GM19099 (cell line): Measurements from ENCODE around the gene CAPN7.

ENCODE experiments used
- POLR2A ChIP-seq: IDR thresholded peaks from 3 replicates; pipeline ENCODE4 v1.6.1; 2011; ENCODE audit warnings: low read depth; ENCODE audit not compliant: insufficient read length; ENCODE audit errors: extremely low read depth

Gene CAPN7

GRCh38 chr3:15279671-15280402 is 73.8 kb downstream of the CAPN7 start:
- no peak for TF ChIP-seq POLR2A

DNA sequence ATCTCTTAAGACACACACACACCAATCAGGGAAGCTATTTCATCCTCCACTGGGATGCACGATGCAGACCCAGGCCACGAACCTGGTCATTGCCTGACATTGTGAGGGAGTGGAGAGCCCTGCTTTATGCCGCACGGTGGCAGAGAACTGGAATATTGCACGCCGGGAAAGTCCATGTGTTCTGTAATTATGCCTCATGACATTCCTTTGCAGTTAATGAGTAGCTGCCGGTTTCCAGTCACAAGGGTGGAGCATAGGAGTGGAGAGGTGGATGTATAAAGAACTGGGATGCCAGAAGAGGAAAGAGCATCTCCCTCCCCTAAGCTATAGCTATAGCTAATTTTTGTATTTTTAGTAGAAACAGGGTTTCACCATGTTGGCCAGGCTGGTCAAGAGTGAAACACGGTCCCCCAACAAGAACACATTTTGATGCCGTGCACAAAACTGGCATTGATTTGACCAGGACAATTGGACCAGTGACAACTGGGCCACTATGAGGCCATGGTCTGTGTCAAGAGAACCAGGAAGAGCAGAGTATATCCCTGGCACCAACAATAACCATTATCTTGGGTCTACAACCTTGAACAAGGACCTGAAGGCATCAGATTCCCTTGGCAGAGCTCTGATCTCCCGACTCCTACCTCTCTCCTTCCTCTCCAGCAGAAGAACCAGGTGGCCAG is 74.9 kb downstream of the CAPN7 start:
- TF ChIP-seq POLR2A, result no peak

GRCh38 chr3:15281817-15282216 is 75.8 kb downstream of the CAPN7 start:
- TF ChIP-seq POLR2A, result no peak

GRCh38 chr3:15283702-15284101 is 77.7 kb downstream of the CAPN7 start:
- TF ChIP-seq POLR2A, result no peak

GRCh38 chr3:15284121-15284889 is 78.3 kb downstream of the CAPN7 start:
- TF ChIP-seq POLR2A, result no peak

DNA sequence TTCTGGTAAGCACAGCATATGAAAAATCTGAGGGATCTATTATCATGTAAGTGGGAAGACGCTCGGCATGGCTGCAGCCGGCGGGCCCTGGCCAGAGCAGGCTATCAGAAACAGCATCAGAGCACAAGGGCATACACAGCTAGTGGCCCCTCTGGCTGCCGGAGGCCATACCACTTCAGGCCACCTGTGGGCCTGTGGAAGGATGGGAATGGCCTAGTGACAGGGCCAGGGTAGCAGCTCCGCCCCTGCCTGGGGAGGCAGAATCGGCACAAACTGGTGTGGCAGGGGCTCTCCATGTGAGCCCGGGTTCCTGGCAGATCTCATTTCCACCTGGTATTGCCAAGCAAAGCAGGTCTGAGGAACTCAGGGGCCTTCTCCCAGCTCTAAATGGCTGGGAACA is 80.0 kb downstream of the CAPN7 start:
- no peak for TF ChIP-seq POLR2A

DNA sequence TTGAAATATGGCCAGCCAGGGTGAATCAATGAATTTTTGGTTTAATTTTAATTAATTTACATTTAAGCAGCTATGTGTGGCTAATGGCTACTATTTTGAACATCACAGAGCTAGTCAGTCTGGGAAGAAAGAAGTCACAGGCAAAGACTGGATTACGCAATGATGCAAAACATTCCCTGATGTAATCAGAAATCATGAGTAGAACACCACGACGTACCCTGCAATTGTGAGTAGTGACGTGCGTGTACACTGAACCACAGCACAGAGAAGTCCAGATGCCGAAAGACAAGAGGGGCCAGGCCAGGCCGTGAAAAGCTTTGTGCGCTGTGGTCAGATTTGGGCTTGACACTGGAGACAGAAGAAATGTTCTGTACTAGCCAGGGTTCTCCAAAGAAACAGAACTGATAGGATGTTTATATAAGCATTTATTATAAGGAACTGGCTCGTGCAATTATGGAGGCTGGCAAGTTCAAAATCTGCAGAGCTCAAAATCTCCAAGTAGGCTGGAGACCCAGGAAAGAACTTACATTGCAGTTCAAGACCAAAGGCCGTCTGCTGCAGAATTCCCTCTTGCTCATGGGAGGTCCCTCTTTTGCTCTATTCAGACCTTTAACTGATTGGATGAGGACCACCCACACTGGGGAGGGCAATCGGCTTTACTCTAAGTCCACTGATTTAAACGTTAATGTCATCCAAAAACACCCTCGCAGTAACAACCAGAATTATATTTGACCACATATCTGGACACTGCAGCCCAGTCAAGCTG is 81.7 kb downstream of the CAPN7 start:
- TF ChIP-seq POLR2A, result no peak

DNA sequence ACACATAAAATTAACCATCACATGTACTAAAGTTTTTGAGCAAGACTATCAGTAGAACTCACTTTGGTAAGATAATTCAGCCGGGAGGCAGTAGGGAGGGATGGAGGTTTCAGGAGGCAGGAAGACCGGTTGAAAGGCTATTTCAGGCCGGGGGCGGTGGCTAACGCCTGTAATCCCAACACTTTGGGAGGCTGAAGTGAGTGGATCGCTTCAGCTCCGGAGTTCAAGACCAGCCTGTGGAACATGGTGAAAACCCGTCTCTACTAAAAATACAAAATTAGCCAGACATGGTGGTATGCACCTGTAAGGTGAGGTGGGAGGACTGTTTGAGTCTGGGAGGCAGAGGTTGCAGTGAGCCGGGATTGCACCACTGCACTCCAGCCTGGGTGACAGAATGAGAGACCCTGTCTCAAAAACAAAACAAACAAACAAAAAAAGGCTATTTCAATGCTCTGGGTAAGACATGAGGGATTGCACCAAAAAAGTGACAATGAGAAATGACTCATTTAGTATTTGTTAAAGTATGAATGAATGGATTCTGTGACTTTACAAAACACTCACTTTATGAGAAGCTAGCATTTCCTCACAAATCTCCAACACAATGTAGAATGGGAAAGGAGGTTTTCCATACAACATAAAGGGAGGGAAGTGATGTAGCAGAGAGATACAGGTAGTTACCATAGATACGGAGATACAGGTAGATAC is 82.4 kb downstream of the CAPN7 start:
- no peak for TF ChIP-seq POLR2A

DNA sequence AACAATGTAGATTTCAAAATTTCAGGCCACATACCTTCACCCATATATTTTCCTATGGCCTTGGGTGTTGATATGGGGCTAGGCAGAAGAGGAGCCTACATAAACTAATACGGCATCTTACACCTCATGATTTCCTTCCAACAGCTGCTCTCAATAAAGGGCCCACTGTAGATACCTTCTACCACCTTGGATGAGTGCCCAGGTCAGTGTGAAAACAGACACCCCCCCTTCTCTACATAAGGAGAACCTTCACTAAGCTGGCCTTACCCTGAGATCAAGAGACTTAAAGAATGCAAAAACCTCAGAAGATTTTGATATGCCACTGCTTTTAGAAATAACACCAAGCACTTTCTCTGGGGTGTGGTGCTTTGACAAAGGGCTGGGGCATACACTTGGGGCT is 83.6 kb downstream of the CAPN7 start:
- no peak for TF ChIP-seq POLR2A

DNA sequence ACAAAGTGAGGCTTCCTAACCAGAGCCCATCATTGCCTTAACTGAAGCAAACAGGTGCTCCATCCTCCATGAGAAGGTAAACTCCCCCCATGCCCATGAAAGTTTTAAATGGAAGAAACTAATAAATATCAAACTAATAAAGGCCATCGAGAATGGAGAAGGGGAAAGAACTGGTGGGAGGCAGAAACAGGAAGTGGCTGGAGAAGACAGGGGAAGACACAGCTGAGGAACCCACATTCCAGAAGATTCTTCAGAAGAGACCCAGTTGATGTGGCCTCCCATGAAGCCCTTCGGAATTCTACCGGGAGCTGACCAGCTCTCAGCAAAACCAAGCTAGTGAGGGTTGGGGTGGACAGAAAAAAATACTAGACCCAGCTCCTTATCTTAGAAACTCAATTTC is 84.7 kb downstream of the CAPN7 start:
- TF ChIP-seq POLR2A, result no peak

DNA sequence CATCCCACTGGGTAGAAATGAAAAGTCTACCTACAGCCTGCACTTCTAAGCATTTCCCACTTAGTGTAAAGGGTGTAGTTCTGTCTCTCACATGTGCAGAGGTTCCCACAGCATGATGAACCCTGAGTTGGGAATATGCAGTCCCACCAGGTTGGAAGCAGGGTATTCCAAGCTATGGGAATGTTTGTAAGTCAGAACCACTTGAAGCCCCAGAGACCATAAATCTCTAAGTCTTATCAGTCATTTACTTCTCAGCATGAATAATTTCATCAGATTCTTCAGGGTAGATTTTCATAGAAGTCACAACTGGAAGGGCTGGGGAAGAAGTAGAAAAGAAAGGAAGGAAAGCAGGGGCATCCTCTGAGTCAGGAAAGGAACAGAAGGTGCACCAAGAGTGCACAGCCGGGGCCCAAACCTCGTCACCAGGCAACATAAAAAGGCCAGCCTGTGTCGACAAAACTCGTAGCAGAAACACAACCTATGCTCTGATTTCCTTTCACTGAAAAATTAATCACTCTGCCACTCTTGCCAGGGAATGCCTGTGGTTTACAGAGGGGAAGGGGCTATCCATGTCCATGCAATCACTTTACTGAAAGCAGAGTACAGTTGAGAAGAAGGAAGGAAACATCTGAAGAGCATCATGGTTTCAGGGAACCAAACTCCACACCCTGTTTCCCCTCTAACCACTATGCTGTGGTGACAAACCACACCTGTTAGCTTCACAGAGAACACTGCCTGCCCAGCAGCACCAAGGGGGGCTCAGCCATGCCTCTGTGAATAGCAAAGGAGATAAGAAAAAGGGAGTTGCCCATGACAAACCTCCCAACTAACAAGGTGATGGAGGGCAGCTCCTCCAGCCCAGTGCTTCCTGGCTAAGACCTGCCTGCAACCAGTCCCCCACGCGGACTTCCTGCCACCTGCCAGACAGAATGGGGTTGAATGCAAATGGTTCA is 85.8 kb downstream of the CAPN7 start:
- no peak for TF ChIP-seq POLR2A

GRCh38 chr3:15292765-15293522 is 86.9 kb downstream of the CAPN7 start:
- TF ChIP-seq POLR2A, result no peak

DNA sequence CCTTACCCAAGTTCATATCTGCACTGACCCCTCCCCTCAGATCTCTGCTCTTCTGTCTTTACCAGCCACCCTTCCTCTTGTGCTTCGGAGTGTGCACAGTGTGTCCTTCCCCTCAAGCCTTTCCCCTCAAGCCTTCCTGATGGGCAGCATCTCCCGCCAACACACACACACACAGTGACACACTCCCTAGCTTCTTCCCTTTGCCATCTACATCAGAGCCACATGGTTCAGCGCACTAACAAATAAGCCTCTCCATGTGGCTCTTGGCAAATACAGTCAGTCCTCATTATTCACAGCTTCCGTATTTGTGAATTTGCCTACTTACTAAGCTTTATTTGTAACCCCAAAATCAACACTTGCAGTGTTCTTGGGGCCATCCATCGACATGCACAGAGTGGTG is 88.9 kb downstream of the CAPN7 start:
- TF ChIP-seq POLR2A, result no peak
